ENCODE results near the gene PDPR.
"Not testable (repeated sequence)": the region's sequence is repeated elsewhere in the genome, so short reads cannot be mapped to it uniquely, and the experiment has no call there.

Gene PDPR

GRCh38 chr16:70113982-70114826 is at the start of gene PDPR:
Gene PDPR, plus strand, starts transcription at chr16:70114332. Its CDS starts 6,161 bp downstream, at chr16:70120493.
- peak; percentile 94 for DNase-seq (ENCODE audit: low spot score)

DNA sequence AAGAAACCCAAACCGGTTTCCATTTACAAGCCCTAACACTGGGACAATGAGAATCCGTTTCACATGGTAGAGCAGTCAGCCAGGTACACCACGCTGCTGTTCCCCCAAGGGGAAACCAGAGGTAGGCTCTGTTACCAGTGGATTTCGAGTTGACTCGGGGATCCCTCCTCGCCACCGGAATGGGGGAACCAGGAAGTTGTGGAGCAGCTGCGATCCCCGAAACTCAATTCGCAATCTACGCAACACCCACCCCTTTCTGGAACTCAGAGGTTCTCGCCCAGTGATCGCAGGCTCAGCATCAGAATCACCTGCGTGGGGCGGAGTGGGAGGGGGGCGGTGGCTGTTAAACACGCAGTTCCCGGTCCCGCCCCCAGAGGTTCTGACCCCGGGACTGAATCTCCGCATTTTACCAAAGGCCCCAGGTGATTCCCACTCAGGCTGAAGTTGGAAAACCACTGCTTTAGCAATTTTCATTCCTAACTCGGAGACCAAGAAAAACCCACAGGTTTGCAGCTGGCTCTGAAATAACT is 49.2 kb upstream of the PDPR start:
- DNase-seq (ENCODE audit: low spot score) = peak; percentile 15

DNA sequence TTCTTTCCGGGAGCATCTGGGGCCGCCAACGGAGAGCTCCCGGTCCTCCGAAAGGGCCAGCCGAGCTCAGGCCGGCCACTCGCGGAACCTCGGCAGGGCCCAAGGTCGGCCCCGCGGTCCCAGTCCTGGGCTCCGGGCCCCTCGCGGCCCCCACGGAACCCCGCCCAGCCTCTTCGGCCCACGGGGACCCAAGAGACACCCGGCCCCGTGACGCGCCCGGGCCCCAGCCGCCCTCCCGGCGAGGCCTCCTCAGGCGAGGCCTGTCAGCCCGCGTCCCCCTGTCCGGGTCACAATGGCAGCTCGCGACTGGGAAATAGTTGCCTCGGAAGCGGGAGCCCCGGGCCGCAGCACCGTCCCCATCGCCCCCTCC is 48.8 kb upstream of the PDPR start:
- DNase-seq (ENCODE audit: low spot score) = not testable (repeated sequence)

GRCh38 chr16:70065746-70066658 is 48.1 kb upstream of the PDPR start:
- DNase-seq (ENCODE audit: low spot score) = peak; percentile 86

DNA sequence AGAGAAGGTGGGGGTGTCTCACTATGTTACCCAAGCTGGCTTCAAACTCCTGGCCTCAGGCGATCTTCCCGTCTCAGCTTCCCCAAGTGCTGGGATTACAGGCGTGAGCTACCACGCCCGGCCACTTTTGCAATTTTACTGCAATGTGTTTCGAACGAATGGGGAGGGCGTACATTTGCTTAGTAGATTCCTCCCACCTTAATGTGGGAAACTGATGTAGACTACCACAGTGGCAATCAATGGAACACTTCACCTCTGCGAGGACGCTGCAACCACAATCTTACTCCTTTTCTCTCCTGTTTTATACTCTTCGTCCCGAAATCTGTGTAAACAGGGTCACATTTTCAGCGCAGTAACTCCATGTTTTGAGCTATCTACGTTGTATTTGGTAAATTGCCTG is 47.4 kb upstream of the PDPR start:
- DNase-seq (ENCODE audit: low spot score) = not testable (repeated sequence)

DNA sequence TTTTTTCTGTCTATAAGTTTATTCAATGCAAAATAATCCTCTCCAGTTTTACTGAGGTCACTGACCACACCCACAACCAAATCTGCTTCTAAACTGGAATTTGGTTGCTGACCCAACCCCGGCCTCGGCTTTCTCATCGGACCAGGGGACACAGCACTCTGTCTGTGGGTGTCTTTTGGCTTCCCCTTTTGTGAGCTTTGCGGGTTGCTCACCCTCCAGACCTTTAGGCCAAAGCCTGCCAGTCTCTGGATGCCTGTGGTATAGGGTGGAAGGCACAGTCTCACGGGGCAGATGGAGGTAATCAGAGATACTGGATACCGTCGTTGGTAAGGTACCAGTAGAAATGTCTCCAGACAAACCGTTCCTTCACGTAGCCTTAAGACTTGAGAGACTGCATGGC is 35.1 kb upstream of the PDPR start:
- DNase-seq (ENCODE audit: low spot score) = not testable (repeated sequence)

GRCh38 chr16:70081219-70081618 is 32.9 kb upstream of the PDPR start:
- not testable (repeated sequence) for DNase-seq (ENCODE audit: low spot score)

GRCh38 chr16:70083931-70084330 is 30.2 kb upstream of the PDPR start:
- DNase-seq (ENCODE audit: low spot score) = not testable (repeated sequence)

GRCh38 chr16:70088160-70088559 is 26.0 kb upstream of the PDPR start:
- not testable (repeated sequence) for DNase-seq (ENCODE audit: low spot score)

DNA sequence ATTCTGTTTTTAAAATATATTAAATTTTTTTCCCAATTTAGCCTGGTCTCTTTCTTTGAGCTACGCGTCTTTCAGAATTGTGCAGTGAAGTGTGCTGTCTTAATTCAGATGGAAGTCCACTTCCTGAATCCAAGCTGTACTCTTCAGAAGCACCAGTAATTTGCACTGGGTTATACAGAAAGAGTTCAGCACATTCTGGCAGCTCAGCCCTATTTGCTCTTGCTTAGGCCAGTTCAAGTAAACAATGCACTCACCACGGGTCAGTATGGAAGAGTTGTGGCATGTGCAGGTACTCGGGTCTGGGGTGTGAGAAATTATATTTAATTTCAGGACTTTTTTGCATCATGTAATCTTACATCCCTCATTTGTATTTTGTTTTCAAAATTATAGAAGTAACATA is 25.3 kb upstream of the PDPR start:
- not testable (repeated sequence) for DNase-seq (ENCODE audit: low spot score)

- DNase-seq (ENCODE audit: low spot score) = not testable (repeated sequence)
These were observed 24.8 kb upstream of the PDPR start for GRCh38 chr16:70089289-70089688.

- DNase-seq (ENCODE audit: low spot score) = not testable (repeated sequence)
These were observed 23.0 kb upstream of the PDPR start for GRCh38 chr16:70091104-70091503.

DNA sequence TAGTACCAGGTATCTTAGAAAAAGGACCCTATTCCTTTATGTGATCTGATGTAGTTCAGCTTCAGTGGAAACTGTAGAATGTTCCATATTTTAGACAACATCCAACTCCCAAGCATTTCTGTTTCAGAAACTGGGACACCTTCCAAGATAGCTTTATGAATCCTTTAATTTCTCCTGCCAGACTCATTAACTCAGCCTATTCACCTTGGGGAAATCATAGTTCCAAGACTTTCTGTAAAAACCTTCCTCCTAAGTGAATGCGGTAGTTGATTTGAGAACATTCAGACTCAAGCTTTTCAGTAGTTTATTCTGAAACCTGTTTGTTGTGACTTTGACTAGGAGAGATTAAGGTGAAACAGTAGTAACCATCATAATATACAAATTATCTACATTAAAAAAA is 20.0 kb upstream of the PDPR start:
- not testable (repeated sequence) for DNase-seq (ENCODE audit: low spot score)

DNA sequence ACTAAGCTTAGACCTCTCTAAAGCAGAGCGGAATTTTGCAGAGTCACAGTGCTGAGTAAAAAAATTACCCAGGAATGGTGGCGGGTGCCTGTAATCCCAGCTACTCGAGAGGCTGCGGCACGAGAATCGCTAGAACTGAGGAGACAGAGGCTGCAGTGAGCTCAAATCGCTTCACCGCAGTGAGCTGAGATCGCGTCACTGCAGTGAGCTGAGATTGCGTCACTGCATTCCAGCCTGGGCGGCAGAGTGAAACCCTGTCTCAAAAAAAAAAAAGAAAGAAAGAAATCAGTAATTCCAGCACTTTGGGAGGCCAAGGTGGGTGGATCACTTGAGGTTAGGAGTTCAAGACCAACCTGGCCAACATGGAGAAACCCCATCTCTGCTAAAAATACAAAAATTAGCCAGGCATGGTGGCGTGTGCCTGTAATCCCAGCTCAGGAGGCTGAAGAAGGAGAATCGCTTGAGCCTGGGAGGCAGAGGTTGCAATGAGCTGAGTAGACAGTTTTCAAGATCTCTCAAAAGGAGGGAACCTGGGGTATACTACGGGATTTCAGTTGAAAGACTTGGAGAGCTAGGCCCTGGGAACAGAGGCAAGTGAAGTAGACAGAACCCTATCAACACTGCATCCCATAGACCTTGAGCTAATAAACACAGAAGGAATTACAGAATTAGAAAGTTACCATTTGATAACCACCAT is 4.4 kb upstream of the PDPR start:
- DNase-seq (ENCODE audit: low spot score) = not testable (repeated sequence)

- not testable (repeated sequence) for DNase-seq (ENCODE audit: low spot score)
These were observed 2.0 kb upstream of the PDPR start for GRCh38 chr16:70112162-70112561.

DNA sequence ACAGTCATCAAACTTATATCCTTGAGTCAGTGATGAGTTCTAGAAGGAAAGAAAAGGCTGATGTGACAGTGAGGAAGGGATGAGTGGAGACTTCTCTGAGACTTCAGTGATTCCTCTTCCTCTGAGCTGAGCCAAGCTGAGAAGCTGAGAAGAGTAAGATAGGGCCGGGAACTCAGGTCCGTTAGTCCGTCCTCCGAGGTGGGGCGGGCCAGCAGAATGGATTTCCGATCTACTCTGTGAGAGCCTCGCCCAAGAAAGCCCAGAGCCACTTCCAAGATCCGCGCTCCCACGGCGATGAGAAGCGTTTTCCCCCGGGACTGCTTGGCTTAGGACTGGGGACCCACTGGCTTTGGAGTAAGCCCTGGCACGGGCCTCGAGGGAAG is 542 bp upstream of the PDPR start:
- DNase-seq (ENCODE audit: low spot score) = not testable (repeated sequence)

- DNase-seq (ENCODE audit: low spot score) = not testable (repeated sequence)
These were observed 4.2 kb downstream of the PDPR start for GRCh38 chr16:70118354-70118753.

DNA sequence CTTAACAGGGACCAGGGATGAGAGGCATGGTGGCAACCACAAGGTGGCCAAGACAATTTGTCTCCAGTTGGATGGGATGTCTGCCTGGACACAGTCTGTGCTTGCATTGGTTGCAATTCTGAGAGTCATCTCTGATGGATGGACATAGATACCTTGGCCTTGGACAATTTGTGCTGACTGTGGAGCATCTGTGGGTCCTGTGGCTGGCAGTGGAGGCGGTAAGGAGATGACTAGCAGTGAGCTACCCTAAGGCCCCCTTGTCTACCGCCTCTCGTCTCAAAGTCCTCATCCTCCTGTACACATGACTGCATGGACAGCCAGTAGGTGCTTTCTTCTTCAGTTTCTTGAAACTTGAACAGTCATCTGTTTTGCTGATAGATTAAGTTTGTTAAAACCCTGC is 4.6 kb downstream of the PDPR start:
- DNase-seq (ENCODE audit: low spot score) = not testable (repeated sequence)

DNA sequence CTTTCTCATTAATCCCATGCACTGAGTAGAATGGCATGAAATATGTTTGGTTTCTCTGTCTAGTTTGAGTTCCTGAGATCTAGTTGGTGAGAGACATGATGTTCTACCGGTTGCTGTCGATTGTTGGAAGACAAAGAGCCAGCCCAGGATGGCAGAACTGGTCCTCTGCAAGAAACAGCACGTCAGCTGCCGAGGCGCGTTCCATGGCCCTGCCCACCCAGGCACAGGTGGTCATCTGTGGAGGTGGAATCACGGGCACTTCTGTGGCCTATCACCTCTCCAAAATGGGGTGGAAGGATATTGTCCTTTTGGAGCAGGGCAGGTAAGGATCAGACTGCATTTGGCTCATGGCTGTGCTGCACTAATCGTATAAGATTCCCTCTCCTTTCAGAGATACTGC is 6.3 kb downstream of the PDPR start:
- DNase-seq (ENCODE audit: low spot score) = not testable (repeated sequence)

DNA sequence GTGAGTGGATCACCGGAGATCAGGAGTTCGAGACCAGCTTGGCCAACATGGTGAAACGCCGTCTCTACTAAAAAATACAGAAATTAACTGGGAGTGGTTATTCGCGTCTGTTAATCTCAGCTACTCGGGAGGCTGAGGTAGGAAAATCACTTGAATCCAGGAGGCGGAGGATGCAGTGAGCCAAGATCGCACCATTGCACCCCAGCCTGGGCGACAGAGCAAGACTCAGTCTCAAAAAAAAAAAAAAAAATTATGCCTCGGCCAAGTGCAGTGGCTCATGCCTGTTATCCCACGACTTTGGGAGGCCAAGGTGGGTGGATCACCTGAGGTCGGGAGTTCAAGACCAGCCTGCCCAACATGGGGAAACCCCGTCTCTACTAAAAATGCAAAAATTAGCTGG is 9.7 kb downstream of the PDPR start:
- not testable (repeated sequence) for DNase-seq (ENCODE audit: low spot score)

DNA sequence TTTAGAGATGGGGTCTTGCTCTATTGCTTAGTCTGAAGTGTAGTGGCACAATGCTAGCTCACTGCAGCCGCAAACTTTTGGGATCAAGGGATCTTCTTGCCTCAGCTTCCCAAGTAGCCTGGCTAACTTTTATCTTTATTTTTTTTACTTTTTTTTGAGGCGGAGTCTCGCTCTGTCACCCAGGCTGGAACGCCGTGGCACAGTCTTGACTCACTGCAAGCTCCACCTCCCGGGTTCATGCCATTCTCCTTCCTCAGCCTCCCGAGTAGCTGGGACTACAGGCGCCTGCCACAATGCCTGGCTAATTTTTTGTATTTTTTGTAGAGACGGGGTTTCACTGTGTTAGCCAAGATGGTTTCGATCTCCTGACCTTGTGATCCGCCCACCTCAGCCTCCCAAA is 12.1 kb downstream of the PDPR start:
- not testable (repeated sequence) for DNase-seq (ENCODE audit: low spot score)

DNA sequence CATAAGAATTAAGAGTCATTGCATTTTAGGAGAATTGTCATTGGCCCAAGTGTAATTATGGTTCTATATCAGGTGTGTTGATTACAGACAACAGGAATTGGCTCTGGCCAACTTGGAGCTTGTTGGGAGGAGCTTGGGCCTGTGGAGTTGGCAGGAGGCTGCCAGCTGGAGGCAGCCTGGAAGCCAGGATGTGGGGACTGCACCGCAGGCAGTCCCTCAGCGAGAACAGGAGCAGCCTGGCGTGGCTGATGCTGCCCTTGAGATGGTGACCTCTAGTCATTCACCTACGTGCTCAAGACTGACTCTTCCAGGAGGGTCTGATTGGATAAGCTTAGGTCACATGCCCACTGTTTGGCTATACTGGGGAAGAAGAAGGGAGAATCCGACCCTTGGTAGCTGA is 13.6 kb downstream of the PDPR start:
- not testable (repeated sequence) for DNase-seq (ENCODE audit: low spot score)

All from activated CD4-positive, alpha-beta T cell treated with anti-CD3 and anti-CD28 coated beads, Interleukin-2, Interleukin-4, amounts not matched to agents 100 ng/mL and 50 ng/mL, durations not matched to agents 16 hours and 8 hours (primary cell).